ENCODE measurements around the gene ZNF318.

The ZNF318 gene

DNA sequence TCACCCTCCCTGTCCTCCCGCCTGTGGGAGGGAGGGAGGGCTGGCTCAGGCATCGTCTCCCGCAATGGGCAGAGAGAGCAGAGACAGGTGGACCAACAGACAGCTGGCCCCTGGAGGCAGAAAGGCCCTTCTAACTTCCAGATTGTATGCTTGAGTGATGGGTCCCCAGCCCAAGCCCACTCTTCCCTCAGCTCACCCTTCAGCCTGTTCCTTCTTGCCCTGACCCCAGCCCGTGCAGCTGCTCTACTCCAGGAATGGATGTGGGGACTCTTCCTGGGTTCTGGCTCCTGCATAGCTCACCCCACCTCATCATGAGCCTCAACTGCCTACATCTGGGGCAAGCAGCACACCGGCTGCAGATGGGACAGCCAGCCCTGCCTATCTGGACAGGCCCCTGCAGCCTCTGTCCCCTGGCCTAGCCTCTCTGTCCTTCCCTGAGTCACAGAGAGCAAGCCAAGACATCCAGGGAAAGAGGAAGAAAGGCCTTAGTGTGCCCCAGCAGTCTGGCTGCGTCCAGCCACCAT is 82.9 kb downstream of the ZNF318 start:
- no peak overlapping the region for H3K27ac ChIP-seq (ENCODE audit: low read depth, low read length)
- no peaks in the 10 kb centered on the region for H4K20me1 ChIP-seq (ENCODE audit: control insufficient read depth, insufficient read depth, low read depth, low read length)
- peaks cover 18% of the 10 kb centered on the region for H3K4me1 ChIP-seq (ENCODE audit: control insufficient read depth, low read length)
- H3K4me2 ChIP-seq (ENCODE audit: low read length) = no peak overlapping the region
- no peaks in the 10 kb centered on the region for H3K27me3 ChIP-seq (ENCODE audit: control insufficient read depth, low read length)
- H3K9me3 ChIP-seq (ENCODE audit: control insufficient read depth, insufficient read depth, low read length) = no peaks in the 10 kb centered on the region
- no peaks in the 10 kb centered on the region for H3K79me2 ChIP-seq (ENCODE audit: control insufficient read depth, low read length)
- TF ChIP-seq, protein P1, sequence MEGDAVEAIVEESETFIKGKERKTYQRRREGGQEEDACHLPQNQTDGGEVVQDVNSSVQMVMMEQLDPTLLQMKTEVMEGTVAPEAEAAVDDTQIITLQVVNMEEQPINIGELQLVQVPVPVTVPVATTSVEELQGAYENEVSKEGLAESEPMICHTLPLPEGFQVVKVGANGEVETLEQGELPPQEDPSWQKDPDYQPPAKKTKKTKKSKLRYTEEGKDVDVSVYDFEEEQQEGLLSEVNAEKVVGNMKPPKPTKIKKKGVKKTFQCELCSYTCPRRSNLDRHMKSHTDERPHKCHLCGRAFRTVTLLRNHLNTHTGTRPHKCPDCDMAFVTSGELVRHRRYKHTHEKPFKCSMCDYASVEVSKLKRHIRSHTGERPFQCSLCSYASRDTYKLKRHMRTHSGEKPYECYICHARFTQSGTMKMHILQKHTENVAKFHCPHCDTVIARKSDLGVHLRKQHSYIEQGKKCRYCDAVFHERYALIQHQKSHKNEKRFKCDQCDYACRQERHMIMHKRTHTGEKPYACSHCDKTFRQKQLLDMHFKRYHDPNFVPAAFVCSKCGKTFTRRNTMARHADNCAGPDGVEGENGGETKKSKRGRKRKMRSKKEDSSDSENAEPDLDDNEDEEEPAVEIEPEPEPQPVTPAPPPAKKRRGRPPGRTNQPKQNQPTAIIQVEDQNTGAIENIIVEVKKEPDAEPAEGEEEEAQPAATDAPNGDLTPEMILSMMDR (IDR thresholded peaks at IDR 0.05; ENCODE audit: low read depth, low read length, poor library complexity, severe bottlenecking) = no peak
- TF ChIP-seq EZH2phosphoT487 (IDR thresholded peaks at IDR 0.05; ENCODE audit: borderline replicate concordance, low read length) = no peak
- H3K4me3 ChIP-seq (ENCODE audit: low read length) = no peak overlapping the region
- no peaks in the 10 kb centered on the region for H3K9me2 ChIP-seq (replicated peaks; ENCODE audit: control insufficient read depth, low read length)
- no peaks in the 10 kb centered on the region for H3K36me3 ChIP-seq (ENCODE audit: control insufficient read depth, low read length)
- H3F3A ChIP-seq (ENCODE audit: control insufficient read depth, insufficient read depth) = no peaks in the 10 kb centered on the region
